ENCODE measurements around the gene CAMK2N1. TPM values are rescaled to one million over a fixed set of nuclear protein-coding genes. Genes with fewer than 3 reads are reported as not detected.

Gene CAMK2N1
- total RNA-seq, 1 experiment from 2014 or later = 0.41 TPM

- no peak for TF ChIP-seq EZH2 (IDR thresholded peaks at IDR 0.05; ENCODE audit: borderline replicate concordance, low read depth, low read length, poor library complexity, severe bottlenecking)
- TF ChIP-seq CTCF (conservative IDR thresholded peaks at IDR 0.05; ENCODE audit: low read depth, low read length) = no peak
- H3K4me1 ChIP-seq (ENCODE audit: insufficient read depth, low read length, poor library complexity, severe bottlenecking) = no peaks in the 10 kb centered on the region
- DNase-seq (ENCODE audit: low spot score) = no peak
- CTCF ChIA-PET = no interaction called here
- POLR2A ChIA-PET (ENCODE audit: low non-redundant PET) = no interaction called here
- no peak overlapping the region for H3K27ac ChIP-seq (ENCODE audit: low read depth, low read length, poor library complexity, severe bottlenecking)
- intact Hi-C loops (cut with micrococcal nuclease; ENCODE audit: unreplicated experiment) = no loop called here
- no peaks in the 10 kb centered on the region for H3K9me3 ChIP-seq (ENCODE audit: low read depth, low read length, poor library complexity, severe bottlenecking)
- no TSS peak for BruUV-seq (replicated peaks)
- H3K4me3 ChIP-seq (ENCODE audit: low read depth, low read length, poor library complexity, severe bottlenecking) = no peak overlapping the region
- H3K36me3 ChIP-seq (ENCODE audit: insufficient read depth, low read length, poor library complexity, severe bottlenecking) = no peaks in the 10 kb centered on the region
- H3K27me3 ChIP-seq (replicated peaks; ENCODE audit: insufficient read depth, low read depth, low read length, poor library complexity) = peaks cover 38% of the 10 kb centered on the region
Observed at GRCh38 chr1:20463502-20463901, 22.5 kb downstream of the CAMK2N1 start.

- DNase-seq (ENCODE audit: low spot score) = no peak
- Histone ChIP-seq H3K27me3 (replicated peaks; ENCODE audit: insufficient read depth, low read depth, low read length, poor library complexity) (peaks cover 38% of the 10 kb centered on the region), H3K36me3 (ENCODE audit: insufficient read depth, low read length, poor library complexity, severe bottlenecking) (no peaks in the 10 kb centered on the region), H3K9me3 (ENCODE audit: low read depth, low read length, poor library complexity, severe bottlenecking) (no peaks in the 10 kb centered on the region), H3K4me1 (ENCODE audit: insufficient read depth, low read length, poor library complexity, severe bottlenecking) (no peaks in the 10 kb centered on the region), H3K4me3 (ENCODE audit: low read depth, low read length, poor library complexity, severe bottlenecking) (no peak overlapping the region), H3K27ac (ENCODE audit: low read depth, low read length, poor library complexity, severe bottlenecking) (no peak overlapping the region)
- BruUV-seq (replicated peaks) = no TSS peak
- CTCF ChIA-PET = no interaction called here
- POLR2A ChIA-PET (ENCODE audit: low non-redundant PET) = no interaction called here
- intact Hi-C loops (cut with micrococcal nuclease; ENCODE audit: unreplicated experiment) = no loop called here
- TF ChIP-seq EZH2 (IDR thresholded peaks at IDR 0.05; ENCODE audit: borderline replicate concordance, low read depth, low read length, poor library complexity, severe bottlenecking) (no peak), CTCF (conservative IDR thresholded peaks at IDR 0.05; ENCODE audit: low read depth, low read length) (no peak)
Observed at GRCh38 chr1:20462397-20462796, 23.6 kb downstream of the CAMK2N1 start.

DNA sequence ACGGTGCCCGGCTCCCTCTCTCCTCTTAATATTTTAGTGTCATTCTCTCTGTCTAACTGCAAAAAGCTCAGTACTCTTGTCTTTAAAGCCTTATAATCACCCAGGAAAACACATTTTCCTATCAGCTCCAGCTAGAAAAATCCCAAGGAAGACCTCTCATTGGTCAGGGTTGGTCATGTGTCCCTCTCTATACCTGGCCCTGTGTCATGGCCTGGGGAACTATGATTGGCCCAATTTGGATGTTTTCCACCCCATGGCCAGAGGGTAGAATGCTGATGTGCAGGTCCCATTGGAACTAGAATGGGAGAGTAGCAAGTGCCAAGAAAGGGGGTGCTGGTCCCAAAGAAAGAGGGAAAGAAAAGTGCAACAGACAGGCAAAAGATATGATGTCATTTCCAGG, 27.3 kb downstream of the CAMK2N1 start:
- ChIA-PET CTCF (no interaction called here), POLR2A (ENCODE audit: low non-redundant PET) (no interaction called here)
- no TSS peak for BruUV-seq (replicated peaks)

More for the DNA sequence above, 27.3 kb downstream of the CAMK2N1 start:
- H3K4me3 ChIP-seq (ENCODE audit: low read depth, low read length, poor library complexity, severe bottlenecking) = no peak overlapping the region
- intact Hi-C loops (cut with micrococcal nuclease; ENCODE audit: unreplicated experiment) = no loop called here
- no peak overlapping the region for H3K27ac ChIP-seq (ENCODE audit: low read depth, low read length, poor library complexity, severe bottlenecking)
- H3K9me3 ChIP-seq (ENCODE audit: low read depth, low read length, poor library complexity, severe bottlenecking) = no peaks in the 10 kb centered on the region
- no peak for DNase-seq (ENCODE audit: low spot score)
- no peaks in the 10 kb centered on the region for H3K4me1 ChIP-seq (ENCODE audit: insufficient read depth, low read length, poor library complexity, severe bottlenecking)
- TF ChIP-seq EZH2 (IDR thresholded peaks at IDR 0.05; ENCODE audit: borderline replicate concordance, low read depth, low read length, poor library complexity, severe bottlenecking) (no peak), CTCF (conservative IDR thresholded peaks at IDR 0.05; ENCODE audit: low read depth, low read length) (no peak)
- no peaks in the 10 kb centered on the region for H3K36me3 ChIP-seq (ENCODE audit: insufficient read depth, low read length, poor library complexity, severe bottlenecking)
- H3K27me3 ChIP-seq (replicated peaks; ENCODE audit: insufficient read depth, low read depth, low read length, poor library complexity) = peaks cover 27% of the 10 kb centered on the region
